ENCODE measurements around the gene HSPA1B.
"Not testable (repeated sequence)": the region's sequence is repeated elsewhere in the genome, so short reads cannot be mapped to it uniquely, and the experiment has no call there.

HSPA1B gene

DNA sequence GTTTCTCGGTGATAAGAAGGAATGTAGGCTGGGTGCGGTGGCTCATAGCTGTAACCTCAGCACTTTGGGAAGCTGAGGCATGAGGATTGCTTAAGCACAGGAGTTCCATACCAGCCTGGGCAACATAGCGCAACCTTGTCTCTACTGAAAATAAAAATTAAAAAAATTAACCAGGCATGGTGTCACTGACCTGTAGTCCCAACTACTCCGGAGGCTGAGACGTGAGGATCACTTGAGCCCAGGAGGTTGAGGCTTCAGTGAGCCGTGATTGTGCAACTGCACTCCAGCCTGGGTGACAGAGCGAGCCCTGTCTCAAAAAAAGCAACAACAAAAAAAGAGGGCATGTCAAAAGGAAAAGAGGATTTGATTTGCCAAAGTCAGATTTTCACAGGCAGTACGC, 31.2 kb downstream of the HSPA1B start:
- no peak for DNase-seq (ENCODE audit: low read depth in 2 of 2)

DNA sequence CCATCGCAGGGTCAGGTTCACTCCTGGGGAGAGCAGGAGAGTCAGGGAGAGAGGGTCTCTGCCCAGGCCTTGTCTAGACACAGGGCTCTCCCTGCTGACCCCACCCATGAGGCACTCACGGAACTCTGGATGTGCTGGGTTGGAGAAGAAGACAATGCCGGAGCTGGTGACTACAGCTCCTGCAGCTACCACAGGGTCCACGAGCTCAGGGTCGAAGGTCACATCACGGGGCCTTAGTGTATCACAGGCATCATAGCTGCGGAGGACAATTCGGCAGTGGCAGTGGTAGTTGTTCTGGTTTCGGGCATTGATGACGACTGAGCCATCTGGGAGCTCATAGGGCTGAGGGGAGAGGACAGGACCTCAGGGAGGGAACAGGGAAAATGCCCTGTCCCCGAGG, 32.4 kb downstream of the HSPA1B start:
- DNase-seq (ENCODE audit: low read depth in 2 of 2) = no peak

DNA sequence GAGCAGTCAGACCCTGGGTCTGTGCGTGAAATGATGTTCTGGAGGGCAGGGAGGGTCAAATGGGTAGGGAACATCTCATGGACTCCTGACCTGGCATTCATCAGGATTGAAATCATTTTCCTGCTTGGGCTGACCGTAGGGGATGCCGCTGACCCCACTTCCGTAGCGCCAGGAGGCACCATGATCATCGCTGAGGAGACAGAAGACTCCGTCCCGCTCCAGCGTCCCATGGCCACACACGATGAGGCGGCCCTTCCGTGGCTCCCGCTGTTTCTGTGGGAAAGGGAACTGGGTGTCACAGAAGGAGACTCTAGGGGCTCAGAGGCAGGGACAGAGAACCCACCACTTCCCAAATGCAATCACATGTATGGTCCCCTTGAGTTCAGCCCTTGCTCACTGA, 32.8 kb downstream of the HSPA1B start:
- DNase-seq (ENCODE audit: low read depth in 2 of 2) = no peak

DNA sequence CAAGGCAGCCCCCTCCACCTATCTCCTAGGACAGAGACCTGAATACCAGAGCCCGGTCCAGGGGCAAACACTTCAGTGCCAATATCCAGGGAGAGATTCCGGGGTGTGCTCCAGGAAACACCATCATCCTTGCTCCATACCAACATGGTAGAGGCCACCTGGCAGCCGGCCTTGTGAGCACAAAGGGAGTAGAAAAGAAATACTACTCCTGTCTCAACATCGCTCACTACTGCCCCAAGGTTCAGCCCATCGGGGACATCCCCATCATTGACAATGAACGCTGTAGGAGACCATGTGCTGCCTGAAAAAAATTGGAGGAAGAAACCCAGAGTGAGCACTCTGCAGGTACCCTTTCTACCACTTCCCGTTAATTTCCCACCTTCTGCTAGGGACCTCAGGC, 33.6 kb downstream of the HSPA1B start:
- DNase-seq (ENCODE audit: low read depth in 2 of 2) = no peak

DNA sequence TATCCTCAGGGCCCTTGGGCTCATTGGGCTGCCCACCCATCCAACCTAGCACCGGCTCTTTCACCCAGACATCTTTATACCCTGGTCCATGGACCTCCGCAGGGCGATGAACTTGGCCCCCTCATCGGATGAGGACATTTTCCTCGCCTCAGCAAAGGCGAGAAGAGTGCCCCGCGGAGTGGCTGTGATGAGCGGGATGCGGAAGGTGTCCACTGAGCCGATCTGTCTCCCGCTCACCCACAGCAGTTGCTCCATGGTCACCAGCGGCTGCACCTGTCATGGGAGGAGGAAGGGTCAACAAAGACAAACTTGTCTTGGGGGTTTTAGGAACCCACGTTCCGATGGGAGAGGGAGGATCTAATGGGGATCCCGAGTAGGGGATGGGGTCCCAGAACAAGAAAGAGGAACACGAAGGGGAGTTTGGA, 34.4 kb downstream of the HSPA1B start:
- DNase-seq (ENCODE audit: low read depth in 2 of 2) = no peak

DNA sequence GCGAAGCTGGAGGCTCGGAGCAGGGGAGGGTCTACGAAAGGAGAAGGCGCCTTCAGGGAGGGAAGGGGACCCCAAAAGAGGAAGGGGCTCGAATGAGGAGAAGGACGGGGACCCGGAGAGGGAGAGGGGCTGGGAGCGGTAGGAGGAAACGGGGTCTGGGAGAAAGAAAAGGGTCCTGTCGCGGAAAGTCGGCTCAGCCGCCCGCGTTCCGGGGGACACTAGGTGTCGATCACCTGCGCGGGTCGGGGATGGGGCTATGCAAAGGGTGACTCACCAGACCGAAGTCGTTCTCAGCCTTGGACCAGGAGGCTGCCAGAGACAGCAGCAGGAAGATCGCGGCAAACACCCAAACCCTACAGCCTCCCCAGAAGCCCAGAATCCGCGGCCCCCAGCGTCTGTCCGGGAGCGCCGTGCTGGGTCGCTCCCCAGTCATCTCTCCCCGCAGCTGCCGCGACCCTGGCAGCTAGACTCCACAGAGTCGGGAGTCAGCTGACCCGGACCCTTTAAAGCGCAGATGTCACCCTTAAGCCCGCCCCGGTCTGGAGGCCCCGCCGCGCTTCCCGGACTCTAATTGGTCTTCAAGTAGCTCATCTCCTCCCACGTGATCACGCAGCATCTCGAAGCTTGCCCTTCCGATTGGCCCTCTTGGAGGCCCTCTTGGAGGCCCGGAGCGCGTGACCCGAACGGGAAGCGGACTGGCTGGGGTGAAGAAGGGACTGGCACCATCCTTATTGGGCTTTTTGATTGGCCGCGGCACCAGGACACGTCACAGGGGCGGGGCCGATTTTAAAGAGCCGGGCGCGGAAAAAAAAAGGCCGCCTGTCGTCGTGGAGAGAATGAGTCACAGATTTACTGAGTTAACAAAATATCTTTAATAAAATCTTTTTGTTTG, 35.1 kb downstream of the HSPA1B start, which contains the start of gene NEU1:
Gene NEU1, minus strand, starts transcription at position 478 of the 892 bp plus-strand sequence. Its CDS starts 45 bp downstream, at position 433.
- DNase-seq (ENCODE audit: low read depth in 2 of 2) = peak; percentile 100

DNA sequence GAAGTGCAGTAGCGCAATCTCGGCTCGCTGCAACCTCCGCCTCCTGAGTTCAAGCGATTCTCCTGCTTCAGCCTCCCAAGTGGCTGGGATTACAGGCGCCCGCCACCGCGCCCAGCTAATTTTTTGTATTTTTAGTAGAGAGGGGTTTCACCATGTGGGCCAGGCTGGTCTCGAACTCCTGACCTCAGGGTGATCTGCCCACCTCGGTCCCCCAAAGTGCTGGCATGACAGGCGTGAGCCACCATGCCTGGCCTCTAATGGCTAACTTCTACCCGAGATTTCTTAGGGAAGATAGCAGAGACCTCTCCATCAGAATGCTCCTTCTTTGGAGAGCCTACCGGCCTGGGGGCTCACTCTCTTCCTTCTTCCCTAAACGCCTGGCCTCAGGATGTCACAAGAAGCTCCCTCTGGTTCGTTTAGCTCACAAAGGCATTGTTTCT, 36.6 kb downstream of the HSPA1B start:
- DNase-seq (ENCODE audit: low read depth in 2 of 2) = not testable (repeated sequence)

DNA sequence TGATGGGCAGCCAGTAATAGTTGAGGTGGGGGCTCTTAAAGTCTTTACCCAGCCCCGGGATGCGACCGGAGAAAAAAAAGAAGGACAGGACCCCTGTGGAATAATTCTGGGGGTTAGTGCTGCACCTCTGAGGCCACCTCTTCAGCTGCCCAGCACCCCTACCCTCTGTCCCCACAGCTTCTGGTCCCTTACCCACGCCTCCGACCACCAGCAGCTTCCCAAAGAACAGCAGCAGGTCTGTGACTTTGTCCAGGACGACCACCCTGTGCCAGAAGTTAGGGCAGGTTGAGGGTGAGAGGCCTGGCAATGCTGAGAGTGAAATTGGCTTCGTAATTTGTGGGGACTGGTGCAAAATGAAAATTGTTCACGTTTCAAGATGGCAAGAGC, 37.3 kb downstream of the HSPA1B start:
- DNase-seq (ENCODE audit: low read depth in 2 of 2) = no peak

DNA sequence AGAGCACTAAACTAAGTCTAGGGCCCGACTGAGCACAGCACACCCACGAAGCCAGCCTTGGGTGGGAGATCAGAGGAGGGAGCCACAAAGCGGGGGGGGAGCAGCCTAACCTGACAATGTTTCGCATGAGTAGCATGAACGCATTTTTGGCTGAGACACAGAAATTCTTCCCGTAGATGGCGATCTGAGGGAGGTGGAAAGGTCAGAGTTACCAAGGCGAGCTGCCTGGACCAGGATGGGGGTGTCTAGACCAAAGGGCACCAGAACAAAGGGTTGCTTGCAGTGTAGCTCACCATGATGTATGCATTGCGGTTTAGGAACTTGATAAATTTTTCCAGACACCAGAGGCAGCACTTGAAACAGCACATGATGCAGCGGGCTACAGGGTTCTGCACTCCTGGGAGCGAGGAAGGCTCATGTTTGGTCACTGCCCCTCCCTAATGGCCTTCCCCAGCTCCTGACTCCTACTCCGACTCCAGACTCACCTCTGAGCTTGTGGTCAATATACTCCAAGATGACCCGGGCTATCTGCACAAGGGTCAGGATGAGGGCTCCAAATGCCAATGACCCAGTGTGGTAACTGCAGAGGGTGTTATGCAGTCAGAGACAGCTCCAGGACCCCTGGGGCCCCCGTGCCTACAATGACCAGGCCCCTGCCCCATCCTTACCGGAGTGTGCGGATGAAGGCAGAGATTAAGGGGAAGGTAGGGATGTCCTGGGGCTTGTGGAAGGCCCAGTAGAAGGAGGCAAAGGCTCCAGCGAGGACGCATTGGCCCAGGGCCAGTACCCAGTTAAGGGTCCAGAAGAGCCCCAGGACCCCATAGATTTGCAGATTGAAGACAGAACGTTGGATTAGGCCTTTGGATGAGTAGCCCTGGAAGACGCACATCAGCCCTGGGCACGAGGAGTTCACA, 37.9 kb downstream of the HSPA1B start:
- DNase-seq (ENCODE audit: low read depth in 2 of 2) = no peak

DNA sequence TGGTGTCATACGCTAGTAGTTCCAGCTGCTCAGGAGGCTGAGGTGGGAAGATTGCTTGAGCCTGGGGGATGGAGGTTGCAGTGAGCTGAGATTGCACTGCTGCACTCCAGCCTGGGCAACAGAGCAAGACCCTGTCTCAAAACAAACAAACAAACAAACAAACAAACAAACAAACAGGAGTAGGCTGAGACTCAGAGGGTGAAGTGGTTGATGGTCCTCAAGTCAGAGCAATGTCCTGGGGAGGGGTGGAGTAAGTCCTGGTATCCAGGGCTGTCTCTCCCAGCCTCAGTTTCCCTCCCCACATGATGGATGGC, 41.1 kb downstream of the HSPA1B start:
- DNase-seq (ENCODE audit: low read depth in 2 of 2) = not testable (repeated sequence)

DNA sequence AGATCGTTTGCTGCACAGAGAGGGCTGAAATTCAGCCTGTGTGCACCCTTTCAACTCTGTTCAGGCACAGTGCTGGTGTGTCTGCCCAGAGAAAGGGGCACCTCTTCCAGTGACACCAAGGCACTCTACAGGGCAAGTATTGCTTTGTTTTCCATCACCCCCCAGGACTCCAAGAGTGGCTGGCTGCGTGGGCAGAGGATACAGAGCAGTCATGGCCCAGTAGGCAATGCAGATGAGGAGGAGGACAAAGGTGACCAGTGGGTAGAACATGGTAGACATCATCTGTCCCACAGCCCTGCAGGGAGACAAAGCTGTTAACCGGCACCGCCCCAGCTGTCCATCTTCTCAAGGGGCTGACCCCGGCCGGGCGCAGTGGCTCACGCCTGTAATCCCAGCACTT, 41.8 kb downstream of the HSPA1B start:
- DNase-seq (ENCODE audit: low read depth in 2 of 2) = no peak

DNA sequence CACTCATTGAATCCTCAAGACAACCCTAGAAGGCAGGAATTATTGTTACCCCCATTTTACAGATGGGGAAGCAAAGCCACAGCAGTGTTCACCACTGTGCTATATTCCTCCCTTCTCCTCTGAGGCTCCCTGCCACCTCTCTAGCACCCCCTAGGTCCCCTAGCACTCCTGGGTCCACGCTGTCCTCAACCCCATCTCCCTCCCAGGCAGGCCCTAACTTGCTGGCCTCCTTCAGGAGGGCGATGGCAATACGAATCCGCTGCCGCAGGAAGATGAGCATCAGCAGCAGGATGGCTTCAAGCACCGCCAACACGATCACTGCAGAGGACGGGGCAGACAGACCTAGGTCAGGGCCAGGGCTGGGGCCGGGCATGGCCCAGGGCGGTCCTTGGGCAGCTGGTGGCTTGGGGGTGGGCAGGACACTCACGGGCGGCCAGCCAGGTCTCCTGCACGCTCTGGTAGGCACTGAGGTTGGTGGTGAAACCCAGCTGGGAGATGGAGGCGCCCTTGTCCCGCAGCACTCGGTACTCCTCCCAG, 42.9 kb downstream of the HSPA1B start:
- no peak for DNase-seq (ENCODE audit: low read depth in 2 of 2)

DNA sequence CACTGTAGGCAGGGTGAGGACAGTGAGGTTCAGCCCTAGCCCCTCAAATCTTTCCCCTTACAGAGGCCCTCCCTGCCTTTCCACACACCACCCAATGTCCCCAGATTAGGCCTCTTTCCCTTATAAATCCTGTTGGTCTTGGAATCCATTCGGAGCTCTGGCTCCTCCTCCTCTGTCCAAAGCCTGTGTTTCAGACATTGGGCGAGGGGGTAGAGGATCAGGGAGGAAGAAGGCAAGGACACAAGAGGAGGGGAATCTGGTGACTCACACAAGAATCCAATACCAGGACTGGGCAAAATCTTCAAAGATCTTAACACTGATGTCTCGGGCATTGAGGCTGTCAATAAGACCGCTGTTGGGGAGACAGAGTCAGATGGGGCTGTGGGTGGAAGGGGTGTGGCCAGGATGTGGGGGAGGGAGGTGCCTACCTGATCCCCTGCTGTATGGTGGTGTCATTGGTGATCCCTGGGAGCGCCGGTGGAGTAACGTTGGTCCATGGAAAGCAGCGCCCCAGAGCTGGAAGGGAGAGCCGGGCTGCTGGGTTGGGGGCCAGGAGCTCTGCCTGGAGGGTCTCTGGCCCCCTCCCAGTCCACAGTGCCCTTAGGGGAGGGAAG, 43.6 kb downstream of the HSPA1B start:
- DNase-seq (ENCODE audit: low read depth in 2 of 2) = peak in 1 of 2 experiments; percentile 10

DNA sequence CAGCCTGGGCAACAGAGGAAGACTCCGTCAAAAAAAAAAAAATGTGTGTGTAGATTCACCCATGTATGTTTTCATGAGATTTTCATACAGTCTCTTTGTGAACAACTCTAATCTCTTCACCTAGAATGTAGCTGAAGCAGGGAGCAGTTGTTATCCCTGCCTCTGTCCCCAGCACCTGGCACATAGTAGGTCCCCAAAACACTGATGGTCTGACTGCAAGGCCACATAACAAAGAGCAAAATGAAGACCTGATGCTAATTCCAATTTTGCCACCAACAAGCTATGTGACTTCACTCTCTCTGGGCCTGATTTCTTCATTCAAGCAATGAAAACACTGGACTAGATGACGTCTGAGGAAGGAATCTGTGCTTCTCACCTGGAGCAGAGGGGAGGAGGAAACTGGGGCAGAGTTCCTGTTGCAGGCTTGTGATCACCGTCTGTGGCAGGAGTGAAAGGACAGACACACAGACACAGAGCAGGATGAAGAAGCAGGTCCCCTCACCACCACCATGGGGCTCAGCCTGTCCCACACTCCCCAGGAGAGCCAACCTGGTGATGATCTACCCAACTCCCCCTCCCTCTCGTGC, 46.6 kb downstream of the HSPA1B start:
- DNase-seq (ENCODE audit: low read depth in 2 of 2) = no peak

DNA sequence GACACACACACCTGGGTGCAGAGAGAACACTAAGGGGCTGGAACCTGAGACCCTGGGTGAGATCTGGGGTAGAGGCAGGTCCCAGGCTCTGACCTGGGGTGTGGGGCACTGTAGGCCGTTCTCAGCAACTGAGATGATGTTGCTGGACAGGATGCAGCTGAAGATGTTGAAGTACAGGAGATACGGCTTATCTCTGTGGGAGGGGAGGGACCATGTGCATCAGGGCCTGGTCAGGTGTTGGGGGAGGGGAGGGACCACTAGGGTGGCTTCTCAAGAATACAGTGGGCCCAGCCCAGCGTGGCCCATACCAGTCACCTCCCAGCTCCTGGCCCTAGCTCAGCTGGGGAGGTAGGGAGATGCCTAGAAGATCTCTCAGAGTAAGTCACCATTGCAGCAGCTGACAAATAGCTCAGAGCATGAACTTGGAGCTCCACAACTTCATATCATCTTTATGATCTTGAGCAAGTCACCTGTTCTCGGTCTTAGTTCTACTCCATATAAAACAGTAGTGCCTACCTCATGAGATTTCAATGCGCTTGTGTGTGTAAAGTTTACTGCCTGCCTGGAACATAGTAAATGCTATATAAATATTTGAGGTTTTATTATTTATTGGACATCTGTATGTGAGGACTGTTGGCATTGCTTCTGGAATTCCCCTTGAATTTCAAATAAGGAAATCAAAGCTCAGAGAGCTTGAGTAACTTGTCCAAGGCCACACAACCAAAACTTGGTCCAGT, 47.5 kb downstream of the HSPA1B start:
- no peak for DNase-seq (ENCODE audit: low read depth in 2 of 2)

DNA sequence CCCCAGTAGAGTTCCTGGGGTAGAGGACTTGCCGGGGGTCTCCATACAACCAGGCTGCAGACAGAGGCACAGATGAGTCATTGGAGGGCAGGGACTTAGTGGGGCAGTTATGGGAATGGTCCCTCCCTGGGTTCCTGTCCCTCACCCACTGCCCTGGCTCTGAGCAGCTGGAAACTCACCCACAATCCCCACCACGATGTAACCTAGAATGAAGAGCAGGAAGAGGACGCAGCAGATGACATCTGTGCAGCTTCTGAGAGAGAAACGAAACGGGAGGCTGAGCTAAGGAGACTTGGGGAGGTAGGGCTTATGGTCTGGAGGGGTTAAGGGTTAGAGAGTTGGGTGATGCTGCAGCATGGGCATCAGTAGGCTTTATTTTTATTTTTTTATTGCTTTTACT, 48.3 kb downstream of the HSPA1B start:
- DNase-seq (ENCODE audit: low read depth in 2 of 2) = no peak

DNA sequence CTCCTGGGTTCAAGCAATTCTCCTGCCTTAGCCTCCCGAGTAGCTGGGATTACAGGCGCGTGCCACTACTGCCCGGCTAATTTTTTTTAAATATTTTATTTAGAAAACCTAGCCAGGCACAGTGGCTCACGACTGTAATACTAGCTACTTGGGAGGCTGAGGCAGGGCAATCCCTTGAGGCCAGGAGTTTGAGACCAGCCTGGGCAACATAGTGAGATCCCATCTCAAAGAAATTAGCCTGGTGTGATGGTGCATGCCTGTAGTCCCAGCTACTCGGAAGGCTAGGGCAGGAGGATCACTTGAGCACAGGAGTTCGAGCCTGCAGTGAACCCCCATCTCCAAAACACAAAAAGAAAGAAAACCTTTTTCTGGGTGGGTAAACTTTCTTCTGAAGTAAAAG, 48.8 kb downstream of the HSPA1B start:
- no peak for DNase-seq (ENCODE audit: low read depth in 2 of 2)

DNA sequence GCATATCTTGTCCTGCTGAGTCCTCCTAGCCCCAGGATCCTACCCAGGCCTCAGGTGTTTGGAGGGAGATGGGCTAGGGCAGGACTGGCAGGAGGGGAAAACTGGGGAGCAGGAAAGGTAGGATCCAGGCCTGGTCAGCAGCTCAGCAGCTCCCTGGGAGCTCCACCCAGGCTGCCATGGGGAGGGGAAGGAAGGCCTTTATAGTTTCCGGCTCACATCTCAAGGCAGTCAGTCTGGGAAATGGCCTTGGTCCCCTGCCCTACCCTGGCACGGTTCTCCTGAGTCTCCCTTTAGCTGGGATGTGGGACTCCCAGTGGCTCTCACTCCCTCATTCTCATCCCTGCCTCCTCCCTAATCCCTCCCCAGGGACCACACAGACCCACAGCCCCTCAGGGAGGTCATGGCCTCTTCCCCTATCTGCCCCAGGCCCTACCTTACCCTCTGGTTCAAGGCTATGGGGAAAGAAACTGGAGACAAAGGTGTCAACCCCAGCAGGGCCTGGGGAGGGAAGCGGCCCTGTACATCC, 49.6 kb downstream of the HSPA1B start:
- DNase-seq (ENCODE audit: low read depth in 2 of 2) = no peak

DNA sequence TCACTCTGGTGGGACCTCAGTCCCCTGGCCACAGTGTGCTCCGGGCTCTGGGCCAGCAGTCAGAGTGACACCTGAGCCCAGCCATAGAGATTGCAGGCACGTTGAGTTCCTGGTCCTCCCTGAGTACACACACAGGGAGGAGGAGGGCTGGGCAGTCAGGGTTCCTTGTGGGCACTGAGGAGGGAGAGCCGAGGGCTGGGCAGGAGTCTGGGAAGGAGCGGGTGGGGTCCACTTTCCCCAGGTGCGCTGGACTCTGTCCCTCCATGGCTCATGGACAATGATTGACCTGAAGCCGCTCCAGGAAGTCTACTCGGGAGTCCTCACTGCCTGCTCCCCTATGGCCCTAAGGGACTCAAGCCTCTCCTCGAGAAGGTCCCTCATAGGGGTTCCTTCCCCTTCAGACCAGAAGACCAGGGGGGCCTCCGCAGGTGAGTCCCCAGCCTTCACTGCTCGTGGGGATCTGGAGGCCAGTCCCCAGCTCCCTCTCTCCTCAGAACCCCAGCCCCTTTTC, 50.2 kb downstream of the HSPA1B start:
- DNase-seq (ENCODE audit: low read depth in 2 of 2) = no peak

DNA sequence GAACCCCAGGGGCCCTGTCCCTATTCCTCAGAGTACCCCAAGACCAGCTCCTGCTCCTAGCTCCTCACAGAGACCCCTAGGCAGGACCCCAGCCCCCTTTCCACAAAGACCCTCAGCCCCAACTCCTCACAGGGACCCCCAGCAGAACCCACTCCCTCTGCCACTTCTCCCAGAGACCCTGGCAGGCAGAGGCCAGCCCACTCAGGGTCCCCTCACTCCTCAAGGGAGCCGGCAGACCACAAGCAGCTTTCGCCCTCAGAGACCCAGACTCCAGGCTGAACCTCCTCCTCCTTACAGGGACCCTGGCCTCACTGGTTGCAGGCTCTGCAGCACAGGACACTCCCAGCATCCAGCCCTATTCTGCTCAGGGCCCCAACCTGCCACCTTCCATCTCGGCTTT, 50.7 kb downstream of the HSPA1B start:
- DNase-seq (ENCODE audit: low read depth in 2 of 2) = no peak

Measured in fibroblast of skin of left biceps (primary cell).